Muscle of leg (tissue), 11 donors: ENCODE measurements around the gene DGLUCY. TPM values are rescaled to one million over a fixed set of nuclear protein-coding genes. Genes with fewer than 3 reads are reported as not detected.
"Not testable (repeated sequence)": the region's sequence is repeated elsewhere in the genome, so short reads cannot be mapped to it uniquely, and the experiment has no call there.

Experiments used
- DNase-seq: peaks from one replicate; pipeline ENCODE4 v3.0.0; 2013
- H3K27ac ChIP-seq: one replicate; pipeline ENCODE4 v1.5.1; 2013; ENCODE audit warnings: mild to moderate bottlenecking, low read length, control low read depth
- H3K27me3 ChIP-seq: one replicate; pipeline ENCODE4 v1.6.1; 2013; ENCODE audit warnings: low read length; ENCODE audit not compliant: control insufficient read depth, insufficient read depth
- H3K36me3 ChIP-seq: one replicate; pipeline ENCODE4 v1.6.1; 2013; ENCODE audit warnings: low read length; ENCODE audit not compliant: control insufficient read depth, insufficient read depth
- H3K4me1 ChIP-seq: one replicate; pipeline ENCODE4 v1.6.1; 2013; ENCODE audit warnings: low read length; ENCODE audit not compliant: control insufficient read depth, insufficient read depth
- H3K4me3 ChIP-seq: one replicate; pipeline ENCODE4 v1.5.1; 2013; ENCODE audit warnings: low read length, control low read depth
- H3K9me3 ChIP-seq: replicated peaks from 2 replicates; pipeline ENCODE4 v1.6.1; 2013; ENCODE audit warnings: low read depth, low read length; ENCODE audit not compliant: control insufficient read depth
- WGBS: methylation state at CpG from one replicate; pipeline ENCODE4 v1.1.5; 2013; ENCODE audit warnings: missing lambda C conversion rate; ENCODE audit not compliant: insufficient coverage; 5-methylcytosine and 5-hydroxymethylcytosine counted together
- polyA plus RNA-seq, 8 donors: library from polyadenylated mRNA; unstranded; fragments of 120-200 nt; gene quantifications; one replicate each; pipeline versions ENCODE4 v1.2.1 to v1.2.3, GENCODE V29; 2013; ENCODE audit warnings: inconsistent platforms in 1 of 8, low replicate concordance in 1 of 8; ENCODE audit not compliant: insufficient read length in 8 of 8, insufficient read depth in 1 of 8
- total RNA-seq: library from RNA; stranded (reverse); fragments of 120-200 nt; gene quantifications from one replicate; pipeline ENCODE4 v1.2.4, GENCODE V29; 2013

The DGLUCY gene
- total and polyA plus RNA-seq, 9 donors = 22.8 to 29.2 (median 25.9) TPM

- H3K27me3 ChIP-seq = no peaks in the 10 kb centered on the region
- peaks cover 35% of the 10 kb centered on the region for H3K36me3 ChIP-seq
- peaks cover 8% of the 10 kb centered on the region for H3K4me1 ChIP-seq
- H3K27ac ChIP-seq = no peak overlapping the region
- H3K4me3 ChIP-seq = no peak overlapping the region
- 84% methylated on average over 5 of the region's 5 CpGs for WGBS
- DNase-seq = no peak
- H3K9me3 ChIP-seq = no peaks in the 10 kb centered on the region
Measured at GRCh38 chr14:91146661-91147060, 32.8 kb downstream of the DGLUCY start.

- WGBS = 24% methylated on average over 4 of the region's 6 CpGs
- Histone ChIP-seq H3K4me3 (no peak overlapping the region), H3K27me3 (no peaks in the 10 kb centered on the region), H3K36me3 (peaks cover 32% of the 10 kb centered on the region), H3K4me1 (peaks cover 6% of the 10 kb centered on the region), H3K9me3 (no peaks in the 10 kb centered on the region), H3K27ac (no peak overlapping the region)
- peak; percentile 72 for DNase-seq
Measured at GRCh38 chr14:91149462-91149861, 35.6 kb downstream of the DGLUCY start.

- WGBS = 20% methylated on average over 1 of the region's 2 CpGs
- H3K9me3 ChIP-seq = no peaks in the 10 kb centered on the region
- no peak for DNase-seq
- peaks cover 14% of the 10 kb centered on the region for H3K36me3 ChIP-seq
- H3K27me3 ChIP-seq = no peaks in the 10 kb centered on the region
- H3K4me3 ChIP-seq = no peak overlapping the region
- peaks cover 11% of the 10 kb centered on the region for H3K4me1 ChIP-seq
- no peak overlapping the region for H3K27ac ChIP-seq
Measured at GRCh38 chr14:91152499-91152898, 38.6 kb downstream of the DGLUCY start.

- H3K4me3 ChIP-seq = no peak overlapping the region
- no peak overlapping the region for H3K27ac ChIP-seq
- no peak for DNase-seq
- H3K9me3 ChIP-seq = no peaks in the 10 kb centered on the region
- peaks cover 14% of the 10 kb centered on the region for H3K36me3 ChIP-seq
- peaks cover 11% of the 10 kb centered on the region for H3K4me1 ChIP-seq
- WGBS = 82% methylated on average over 5 of the region's 9 CpGs
- H3K27me3 ChIP-seq = no peaks in the 10 kb centered on the region
Measured at GRCh38 chr14:91153360-91153759, 39.5 kb downstream of the DGLUCY start.

GRCh38 chr14:91154851-91155625, 41.2 kb downstream of the DGLUCY start:
- no peaks in the 10 kb centered on the region for H3K9me3 ChIP-seq
- peaks cover 11% of the 10 kb centered on the region for H3K4me1 ChIP-seq
- no peak overlapping the region for H3K27ac ChIP-seq
- H3K27me3 ChIP-seq = no peaks in the 10 kb centered on the region
- peaks cover 11% of the 10 kb centered on the region for H3K36me3 ChIP-seq
- H3K4me3 ChIP-seq = no peak overlapping the region
- WGBS = 48% methylated on average over 3 of the region's 16 CpGs
- peak; percentile 59 for DNase-seq

- no CpG with 5 or more reads among the region's 4 CpGs for WGBS
- Histone ChIP-seq H3K4me1 (peaks cover 11% of the 10 kb centered on the region), H3K9me3 (no peaks in the 10 kb centered on the region), H3K36me3 (peaks cover 16% of the 10 kb centered on the region), H3K27me3 (no peaks in the 10 kb centered on the region), H3K27ac (no peak overlapping the region), H3K4me3 (no peak overlapping the region)
- DNase-seq = no peak
Measured at GRCh38 chr14:91155626-91156089, 41.8 kb downstream of the DGLUCY start.

GRCh38 chr14:91156142-91156666, 42.3 kb downstream of the DGLUCY start:
- no CpG with 5 or more reads among the region's 9 CpGs for WGBS
- not testable (repeated sequence) for H3K27ac ChIP-seq, H3K4me3 ChIP-seq, H3K27me3 ChIP-seq, DNase-seq, H3K9me3 ChIP-seq
- Histone ChIP-seq H3K36me3 (peaks cover 19% of the 10 kb centered on the region), H3K4me1 (peaks cover 11% of the 10 kb centered on the region)

GRCh38 chr14:91156877-91157276, 43.0 kb downstream of the DGLUCY start:
- peaks cover 26% of the 10 kb centered on the region for H3K36me3 ChIP-seq
- not testable (repeated sequence) for H3K27me3 ChIP-seq, H3K27ac ChIP-seq, H3K4me3 ChIP-seq, H3K9me3 ChIP-seq, DNase-seq
- H3K4me1 ChIP-seq = peaks cover 11% of the 10 kb centered on the region

GRCh38 chr14:91158091-91158790, 44.4 kb downstream of the DGLUCY start:
- WGBS = 70% methylated on average over 2 of the region's 2 CpGs
- no peak overlapping the region for H3K27ac ChIP-seq
- H3K4me1 ChIP-seq = peaks cover 15% of the 10 kb centered on the region
- no peaks in the 10 kb centered on the region for H3K27me3 ChIP-seq
- DNase-seq = no peak
- H3K9me3 ChIP-seq = no peaks in the 10 kb centered on the region
- no peak overlapping the region for H3K4me3 ChIP-seq
- H3K36me3 ChIP-seq = peaks cover 32% of the 10 kb centered on the region

- H3K4me1 ChIP-seq = peaks cover 17% of the 10 kb centered on the region
- H3K27me3 ChIP-seq = no peaks in the 10 kb centered on the region
- H3K36me3 ChIP-seq = peaks cover 32% of the 10 kb centered on the region
- no peaks in the 10 kb centered on the region for H3K9me3 ChIP-seq
- H3K27ac ChIP-seq = no peak overlapping the region
- H3K4me3 ChIP-seq = no peak overlapping the region
- DNase-seq = no peak
- 80% methylated on average over 3 of the region's 6 CpGs for WGBS
Measured at GRCh38 chr14:91159182-91159581, 45.3 kb downstream of the DGLUCY start.
